ENCODE measurements around the gene CCDC159. TPM values are rescaled to one million over a fixed set of nuclear protein-coding genes. Genes with fewer than 3 reads are reported as not detected.
"Not testable (repeated sequence)": the region's sequence is repeated elsewhere in the genome, so short reads cannot be mapped to it uniquely, and the experiment has no call there.

Gene CCDC159
- total RNA-seq, 2 experiments from 2014 or later, result 35.5 to 42.4 TPM

DNA sequence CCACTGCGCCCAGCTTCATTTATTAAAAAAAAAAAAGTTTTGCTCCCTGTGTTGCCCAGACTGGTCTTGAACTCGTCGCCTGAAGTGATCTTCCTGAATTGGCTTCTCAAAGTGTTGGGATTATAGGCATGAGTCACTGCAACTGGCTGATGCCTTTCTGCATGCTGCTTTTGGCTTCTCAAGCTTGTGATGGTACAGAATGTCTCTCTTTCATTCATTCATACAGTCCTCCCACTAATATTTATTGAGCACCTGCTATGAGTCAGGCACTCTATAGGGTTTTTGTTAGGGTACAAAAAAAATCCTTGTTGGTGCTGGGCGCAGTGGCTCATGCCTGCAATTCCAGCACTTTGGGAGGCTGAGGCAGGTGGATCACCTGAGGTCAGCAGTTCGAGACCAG is 41.4 kb upstream of the CCDC159 start:
- Histone ChIP-seq H3K4me3 (ENCODE audit: low read length) (no peak overlapping the region), H3K27me3 (ENCODE audit: control insufficient read depth in 1 of 2, insufficient read depth in 2 of 2, low read length in 2 of 2) (no peaks in the 10 kb centered on the region), H3K27ac (ENCODE audit: low read depth in 1 of 2, low read length in 2 of 2) (no peak overlapping the region), H3K36me3 (ENCODE audit: insufficient read depth, low read length) (no peaks in the 10 kb centered on the region), H3K9me3 (ENCODE audit: control insufficient read depth in 1 of 2, insufficient read depth in 1 of 2, low read length in 2 of 2) (no peaks in the 10 kb centered on the region), H3K4me1 (ENCODE audit: insufficient read depth, low read length) (no peaks in the 10 kb centered on the region)
- H3K4me1 Mint-ChIP-seq (ENCODE audit: low read depth), result no peaks in the 10 kb centered on the region
- DNase-seq, result no peak
- no peaks in the 10 kb centered on the region for H3K9me3 Mint-ChIP-seq
- TF ChIP-seq, protein P1, sequence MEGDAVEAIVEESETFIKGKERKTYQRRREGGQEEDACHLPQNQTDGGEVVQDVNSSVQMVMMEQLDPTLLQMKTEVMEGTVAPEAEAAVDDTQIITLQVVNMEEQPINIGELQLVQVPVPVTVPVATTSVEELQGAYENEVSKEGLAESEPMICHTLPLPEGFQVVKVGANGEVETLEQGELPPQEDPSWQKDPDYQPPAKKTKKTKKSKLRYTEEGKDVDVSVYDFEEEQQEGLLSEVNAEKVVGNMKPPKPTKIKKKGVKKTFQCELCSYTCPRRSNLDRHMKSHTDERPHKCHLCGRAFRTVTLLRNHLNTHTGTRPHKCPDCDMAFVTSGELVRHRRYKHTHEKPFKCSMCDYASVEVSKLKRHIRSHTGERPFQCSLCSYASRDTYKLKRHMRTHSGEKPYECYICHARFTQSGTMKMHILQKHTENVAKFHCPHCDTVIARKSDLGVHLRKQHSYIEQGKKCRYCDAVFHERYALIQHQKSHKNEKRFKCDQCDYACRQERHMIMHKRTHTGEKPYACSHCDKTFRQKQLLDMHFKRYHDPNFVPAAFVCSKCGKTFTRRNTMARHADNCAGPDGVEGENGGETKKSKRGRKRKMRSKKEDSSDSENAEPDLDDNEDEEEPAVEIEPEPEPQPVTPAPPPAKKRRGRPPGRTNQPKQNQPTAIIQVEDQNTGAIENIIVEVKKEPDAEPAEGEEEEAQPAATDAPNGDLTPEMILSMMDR (IDR thresholded peaks at IDR 0.05), result no peak
- peaks cover 12% of the 10 kb centered on the region for H3K27me3 Mint-ChIP-seq
- ATAC-seq (ENCODE audit: poor library complexity), result no peak
- intact Hi-C loops (cut with DNase I, micrococcal nuclease), result no loop called here
- H3K27ac Mint-ChIP-seq, result no peak overlapping the region
- no peak overlapping the region for H3K4me3 Mint-ChIP-seq
- H3K36me3 Mint-ChIP-seq (ENCODE audit: low read depth), result no peaks in the 10 kb centered on the region
- ChIA-PET POLR2A (no interaction called here), CTCF (interaction anchor here (1.3 kb wide), 1 partner anchor 11 kb away, joined by 5 read pairs; no protein-coding TSS in a partner anchor)

DNA sequence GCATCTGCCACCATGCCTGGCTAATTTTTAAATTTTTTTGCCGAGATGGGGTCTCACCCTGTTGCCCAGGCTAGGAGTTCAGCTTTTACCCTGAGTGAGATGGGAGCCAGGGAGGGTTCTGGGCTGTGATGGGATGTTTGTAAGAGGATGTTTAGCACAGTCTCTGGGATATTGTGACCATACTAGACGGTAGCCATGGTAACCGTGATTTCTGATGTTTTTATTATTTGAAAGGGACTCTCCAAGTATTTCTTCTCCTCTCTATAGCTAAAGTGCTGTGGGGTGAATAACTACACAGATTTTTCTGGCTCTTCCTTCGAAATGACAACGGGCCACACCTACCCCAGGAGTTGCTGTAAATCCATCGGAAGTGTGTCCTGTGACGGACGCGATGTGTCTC is 40.0 kb upstream of the CCDC159 start:
- H3K4me3 Mint-ChIP-seq, result no peak overlapping the region
- DNase-seq, result no peak
- no peaks in the 10 kb centered on the region for H3K36me3 Mint-ChIP-seq (ENCODE audit: low read depth)
- TF ChIP-seq, protein P1 (IDR thresholded peaks at IDR 0.05), result no peak
- peaks cover 10% of the 10 kb centered on the region for H3K27me3 Mint-ChIP-seq
- ChIA-PET POLR2A (no interaction called here), CTCF (no interaction called here)
- H3K27ac Mint-ChIP-seq, result no peak overlapping the region
- Histone ChIP-seq H3K27ac (ENCODE audit: low read depth in 1 of 2, low read length in 2 of 2) (no peak overlapping the region), H3K4me1 (ENCODE audit: insufficient read depth, low read length) (no peaks in the 10 kb centered on the region), H3K36me3 (ENCODE audit: insufficient read depth, low read length) (no peaks in the 10 kb centered on the region), H3K27me3 (ENCODE audit: control insufficient read depth in 1 of 2, insufficient read depth in 2 of 2, low read length in 2 of 2) (no peaks in the 10 kb centered on the region), H3K9me3 (ENCODE audit: control insufficient read depth in 1 of 2, insufficient read depth in 1 of 2, low read length in 2 of 2) (no peaks in the 10 kb centered on the region), H3K4me3 (ENCODE audit: low read length) (no peak overlapping the region)
- no peak for ATAC-seq (ENCODE audit: poor library complexity)
- H3K9me3 Mint-ChIP-seq, result no peaks in the 10 kb centered on the region
- intact Hi-C loops (cut with DNase I, micrococcal nuclease), result no loop called here
- no peaks in the 10 kb centered on the region for H3K4me1 Mint-ChIP-seq (ENCODE audit: low read depth)

DNA sequence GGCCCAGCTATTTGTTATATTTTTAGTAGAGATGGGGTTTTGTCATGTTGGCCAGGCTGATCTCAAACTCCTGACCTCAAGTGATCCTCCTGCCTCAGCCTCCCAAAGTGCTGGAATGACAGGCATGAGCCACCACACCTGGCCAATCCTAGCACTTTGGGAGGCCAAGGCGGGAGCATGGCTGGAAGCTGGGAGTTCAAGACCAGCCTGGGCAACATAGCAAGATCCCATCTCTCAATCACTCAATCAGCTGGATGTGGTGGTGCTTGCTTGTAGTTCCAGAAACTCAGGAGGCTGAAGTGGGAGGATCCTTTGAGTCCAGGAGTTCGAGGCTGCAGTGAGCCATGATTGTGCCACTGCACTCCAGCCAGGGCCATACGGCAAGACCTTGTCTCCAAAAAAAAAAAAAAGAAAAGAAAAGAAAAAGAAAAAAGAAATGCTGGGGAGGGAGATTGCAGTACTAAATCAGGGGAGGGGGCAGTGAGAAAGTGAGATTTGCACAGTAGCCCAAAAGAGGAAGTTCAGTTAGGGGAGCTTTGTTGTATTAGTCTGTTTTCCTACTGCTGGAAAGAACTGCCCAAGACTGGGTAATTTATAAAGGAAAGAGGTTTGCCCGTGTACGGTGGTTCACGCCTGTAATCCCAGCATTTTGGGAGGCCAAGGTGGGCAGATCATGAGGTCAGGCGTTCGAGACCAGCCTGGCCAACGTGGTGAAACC is 25.9 kb upstream of the CCDC159 start:
- DNase-seq; H3K27ac ChIP-seq (ENCODE audit: low read depth in 1 of 2, low read length in 2 of 2); H3K36me3 ChIP-seq (ENCODE audit: insufficient read depth, low read length); intact Hi-C loops (cut with DNase I, micrococcal nuclease); H3K27ac Mint-ChIP-seq; H3K9me3 ChIP-seq (ENCODE audit: control insufficient read depth in 1 of 2, insufficient read depth in 1 of 2, low read length in 2 of 2); H3K27me3 ChIP-seq (ENCODE audit: control insufficient read depth in 1 of 2, insufficient read depth in 2 of 2, low read length in 2 of 2); H3K4me3 Mint-ChIP-seq; H3K9me3 Mint-ChIP-seq; ATAC-seq (ENCODE audit: poor library complexity); H3K36me3 Mint-ChIP-seq (ENCODE audit: low read depth); CTCF ChIA-PET: not testable (repeated sequence)
- POLR2A ChIA-PET, result interaction anchor here (0.7 kb wide), 1 partner anchor 183 kb away, joined by 5 read pairs; no protein-coding TSS in a partner anchor
- peaks cover 18% of the 10 kb centered on the region for H3K4me1 ChIP-seq (ENCODE audit: insufficient read depth, low read length)
- peaks cover 13% of the 10 kb centered on the region for H3K4me1 Mint-ChIP-seq (ENCODE audit: low read depth)
- H3K4me3 ChIP-seq (ENCODE audit: low read length), result peak overlapping the region; percentile 1
- peaks cover 15% of the 10 kb centered on the region for H3K27me3 Mint-ChIP-seq
